Fibroblast of mammary gland (primary cell): ENCODE results near the gene PDILT.
"Not testable (repeated sequence)": the region's sequence is repeated elsewhere in the genome, so short reads cannot be mapped to it uniquely, and the experiment has no call there.

Source experiments
- DNase-seq: peaks from one replicate; pipeline ENCODE4 v3.0.0-alpha.2; 2010; ENCODE audit warnings: low read depth
- H3K4me3 ChIP-seq: 2 replicates; pipeline ENCODE4 v1.5.1; 2011; ENCODE audit warnings: low read depth, mild to moderate bottlenecking, low read length, moderate library complexity; ENCODE audit not compliant: control insufficient read depth
- CTCF ChIP-seq: conservative IDR thresholded peaks from 2 replicates; pipeline ENCODE4 v1.5.1; 2011; ENCODE audit warnings: low read depth, low read length, inconsistent platforms; ENCODE audit not compliant: control insufficient read depth, insufficient read depth

The PDILT gene

GRCh38 chr16:20424129-20424866 is 19.8 kb upstream of the PDILT start:
- no peak for TF ChIP-seq CTCF
- H3K4me3 ChIP-seq = no peak overlapping the region
- no peak for DNase-seq

- not testable (repeated sequence) for H3K4me3 ChIP-seq, DNase-seq
Observed at GRCh38 chr16:20423772-20424128, 19.2 kb upstream of the PDILT start.

- H3K4me3 ChIP-seq, DNase-seq: not testable (repeated sequence)
Observed at GRCh38 chr16:20421748-20422147, 17.2 kb upstream of the PDILT start.

- H3K4me3 ChIP-seq = not testable (repeated sequence)
Observed at GRCh38 chr16:20419093-20419492, 14.6 kb upstream of the PDILT start.

GRCh38 chr16:20415541-20415940 is 11.0 kb upstream of the PDILT start:
- DNase-seq = peak; percentile 47
- no peak for TF ChIP-seq CTCF
- H3K4me3 ChIP-seq = no peak overlapping the region

More at GRCh38 chr16:20419093-20419492, 14.6 kb upstream of the PDILT start:
- DNase-seq = not testable (repeated sequence)

GRCh38 chr16:20411055-20411454 is 6.5 kb upstream of the PDILT start:
- TF ChIP-seq CTCF = no peak
- DNase-seq = no peak
- no peak overlapping the region for H3K4me3 ChIP-seq

- peak; percentile 10 for DNase-seq
- no peak for TF ChIP-seq CTCF
- no peak overlapping the region for H3K4me3 ChIP-seq
Observed at GRCh38 chr16:20410121-20410723, 5.7 kb upstream of the PDILT start.

GRCh38 chr16:20409398-20410120 is 5.0 kb upstream of the PDILT start, which contains the start of gene ACSM5:
ACSM5 (plus strand) TSS chr16:20409534; CDS start chr16:20411485, 1,951 bp downstream.
- DNase-seq = peak; percentile 4
- no peak within 1 kb of the TSS for H3K4me3 ChIP-seq
- no peak for TF ChIP-seq CTCF
